Naive thymus-derived CD8-positive, alpha-beta T cell (primary cell): ENCODE measurements around the gene RSPH4A. TPM values are rescaled to one million over a fixed set of nuclear protein-coding genes. Genes with fewer than 3 reads are reported as not detected.
A peak's percentile ranks its signal among the peaks of the same experiment; 100 is the strongest.
"Not testable (repeated sequence)": the region's sequence is repeated elsewhere in the genome, so short reads cannot be mapped to it uniquely, and the experiment has no call there.

Experiments
- ATAC-seq, 2 donors: fragments of 150-1000 bp; cut with Tn5 transposase in 1 of 2; sonication (Bioruptor Pico), chemical (Tn5 transposase) in 1 of 2; 1 replicate in 1 of 2; 2 replicates in 1 of 2; pipeline ENCODE4 v1.10.0; 2021; ENCODE audit warnings: mild to moderate bottlenecking in 2 of 2, moderate library complexity in 2 of 2
- POLR2A ChIA-PET: fragments of 350-600 bp; sonication (Branson Sonifier 250); formaldehyde crosslinking; loops from one replicate; lab custom pipeline; 2021; ENCODE audit warnings: antibody characterized with exemption; lab: Charles Lee
- DNase-seq, 10 donors: peaks; one replicate each; pipeline versions ENCODE4 v3.0.0 to v3.0.0-alpha.2; 2020 to 2022
- H3K27ac Mint-ChIP-seq, 10 donors: one replicate each; pipeline ENCODE4 v1.8.0; 2020 to 2022; ENCODE audit warnings: mild to moderate bottlenecking in 10 of 10, mixed read lengths in 10 of 10, moderate library complexity in 4 of 10, inconsistent platforms in 1 of 10
- H3K27me3 Mint-ChIP-seq, 5 donors: one replicate each; pipeline ENCODE4 v1.8.0; 2021 to 2022; ENCODE audit warnings: mixed read lengths in 5 of 5
- H3K36me3 Mint-ChIP-seq, 3 donors: one replicate each; pipeline ENCODE4 v1.8.0; 2020 to 2022; ENCODE audit warnings: mixed read lengths in 3 of 3, mild to moderate bottlenecking in 2 of 3, inconsistent platforms in 1 of 3
- H3K4me1 Mint-ChIP-seq, 4 donors: one replicate each; pipeline ENCODE4 v1.8.0; 2021 to 2022; ENCODE audit warnings: mixed read lengths in 4 of 4
- H3K4me3 Mint-ChIP-seq, 10 donors: one replicate each; pipeline ENCODE4 v1.8.0; 2020 to 2022; ENCODE audit warnings: mild to moderate bottlenecking in 10 of 10, mixed read lengths in 10 of 10, moderate library complexity in 6 of 10, inconsistent platforms in 1 of 10
- H3K9me3 Mint-ChIP-seq, 9 donors: one replicate each; pipeline ENCODE4 v1.8.0; 2020 to 2022; ENCODE audit warnings: mixed read lengths in 9 of 9, mild to moderate bottlenecking in 3 of 9, inconsistent platforms in 1 of 9, moderate library complexity in 1 of 9
- polyA plus RNA-seq, 3 donors: library from polyadenylated mRNA; unstranded; fragments of 300-500 nt; fragmentation: Illumina TruSeq; gene quantifications; one replicate each; pipeline ENCODE4 v1.2.3, GENCODE V29; 2021
- total RNA-seq, 8 experiments: library from RNA in 2 of 8; stranded (reverse) in 2 of 8; gene quantifications; one replicate each; pipeline ENCODE4 v1.2.3 and lab custom pipeline; 2021 to 2026

The RSPH4A gene
- total and polyA plus RNA-seq, 5 experiments from 2014 or later = 0.13 to 1.3 (median 1.1) TPM; not detected in 2

DNA sequence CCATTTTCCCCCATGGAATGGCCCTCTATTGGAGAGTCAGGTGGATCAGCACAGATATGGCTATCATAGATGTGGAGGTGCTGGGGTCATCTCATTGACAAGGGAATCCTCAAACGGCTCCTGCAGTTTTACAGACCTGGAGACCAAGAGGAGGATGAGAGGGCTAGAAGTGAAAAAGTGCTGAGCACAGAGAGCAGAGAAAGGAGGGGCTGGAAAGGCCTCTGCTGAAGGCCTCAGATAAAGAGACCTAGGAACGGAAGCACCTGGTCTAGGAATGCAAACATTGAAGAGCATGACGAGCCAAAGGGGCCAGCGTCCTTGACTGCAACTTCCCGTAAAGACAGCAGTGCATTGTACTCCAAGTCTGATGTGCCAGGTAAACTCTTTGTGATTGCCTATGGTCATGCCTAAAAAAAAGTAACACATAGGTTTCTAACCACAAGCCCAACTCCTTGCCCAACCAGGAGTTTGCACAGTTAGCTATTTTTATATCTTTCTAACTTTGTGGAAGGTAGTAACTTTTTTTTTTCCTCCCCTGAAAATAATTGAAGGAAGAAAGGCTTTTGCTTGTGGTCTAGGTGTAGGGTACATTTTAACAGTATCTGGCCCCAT, 15.2 kb downstream of the RSPH4A start:
- DNase-seq (no peak), ATAC-seq (peak in 1 of 2 donors; percentile 25)
- H3K27ac Mint-ChIP-seq = peak overlapping the region in 1 of 10 donors; percentile 30
- no peaks in the 10 kb centered on the region for H3K27me3 Mint-ChIP-seq
- H3K4me1 Mint-ChIP-seq = peaks cover 6 to 15% (median 12%) of the 10 kb centered on the region in 4 donors
- peaks cover 16 to 34% (median 17%) of the 10 kb centered on the region in 3 donors for H3K36me3 Mint-ChIP-seq
- no peaks in the 10 kb centered on the region for H3K9me3 Mint-ChIP-seq
- POLR2A ChIA-PET = interaction anchor here (0.7 kb wide), 1 partner anchor 60 kb away, joined by 7 read pairs; the partner anchor contains the start of gene RWDD1
- H3K4me3 Mint-ChIP-seq = no peak overlapping the region

DNA sequence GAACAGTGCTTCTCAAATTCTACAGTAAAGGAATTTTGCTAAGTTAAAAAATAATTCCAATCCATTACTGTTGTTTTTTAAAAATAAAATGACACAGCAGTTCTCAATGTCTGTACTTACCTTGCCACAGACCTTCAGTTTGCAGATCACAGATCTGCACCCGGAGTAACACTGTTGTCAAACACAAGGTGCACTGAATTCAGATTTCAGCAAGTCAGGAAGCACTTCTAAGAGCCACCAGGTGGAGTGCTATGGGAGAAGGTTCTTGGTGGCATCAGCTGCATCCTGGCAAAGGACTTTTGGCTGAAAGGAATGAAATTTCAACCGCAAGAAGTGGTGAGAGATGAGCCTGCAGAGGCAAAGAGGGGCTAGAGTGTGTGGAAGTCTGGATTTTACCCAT, 17.4 kb downstream of the RSPH4A start:
- Mint-ChIP-seq H3K27ac (peak overlapping the region in 1 of 10 donors; percentile 31), H3K4me3 (no peak overlapping the region), H3K9me3 (no peaks in the 10 kb centered on the region), H3K4me1 (peaks cover 4 to 15% (median 12%) of the 10 kb centered on the region in 4 donors), H3K27me3 (no peaks in the 10 kb centered on the region), H3K36me3 (peaks cover 12 to 43% (median 21%) of the 10 kb centered on the region in 3 donors)
- POLR2A ChIA-PET = no interaction called here
- DNase-seq (no peak), ATAC-seq (no peak)

DNA sequence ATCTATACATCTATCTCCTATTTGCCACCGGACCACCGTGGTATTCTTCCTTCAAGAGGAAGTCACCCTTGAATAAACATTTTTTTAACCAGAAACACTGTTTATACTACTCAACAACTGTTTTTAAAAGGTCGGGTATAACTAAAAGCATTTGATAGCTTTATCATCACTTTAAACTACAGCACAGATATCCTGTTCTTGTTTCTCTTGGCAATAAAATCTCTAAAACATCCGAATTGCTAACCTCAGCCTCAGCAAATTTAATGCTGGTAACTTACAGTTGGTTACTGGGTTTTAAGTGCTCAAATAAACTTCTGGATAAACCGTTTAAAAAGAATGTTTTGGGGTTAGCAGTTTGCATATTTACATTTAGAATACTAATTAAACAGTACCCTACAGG, 31.9 kb downstream of the RSPH4A start:
- peaks cover 0 to 66% (median 6%) of the 10 kb centered on the region in 3 donors for H3K36me3 Mint-ChIP-seq
- no peaks in the 10 kb centered on the region for H3K27me3 Mint-ChIP-seq
- H3K4me3 Mint-ChIP-seq = no peak overlapping the region
- peak overlapping the region in 2 of 10 donors; percentile 21 to 63 for H3K27ac Mint-ChIP-seq
- DNase-seq (no peak), ATAC-seq (no peak)
- peaks cover 0 to 8% (median 6%) of the 10 kb centered on the region in 4 donors for H3K4me1 Mint-ChIP-seq
- H3K9me3 Mint-ChIP-seq = no peaks in the 10 kb centered on the region
- POLR2A ChIA-PET = no interaction called here

DNA sequence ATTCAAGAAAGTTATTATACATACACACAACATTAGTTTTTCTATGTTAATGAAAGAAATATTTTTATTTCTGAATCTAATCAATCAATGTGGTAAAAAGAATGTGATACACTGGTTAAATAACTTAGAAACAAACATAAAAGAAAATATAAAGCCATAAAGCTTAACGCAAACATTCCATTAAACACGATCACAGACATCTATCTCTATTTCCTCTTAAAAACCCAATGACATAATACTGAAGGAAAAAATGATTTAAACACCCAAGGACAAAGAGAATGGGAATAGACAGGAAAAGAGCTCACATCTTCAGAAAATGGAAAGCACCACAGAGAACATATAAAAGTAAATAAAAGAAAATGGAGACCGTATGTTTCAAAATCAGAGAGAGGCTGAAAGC, 32.9 kb downstream of the RSPH4A start:
- POLR2A ChIA-PET = no interaction called here
- H3K9me3 Mint-ChIP-seq = no peaks in the 10 kb centered on the region
- peaks cover 0 to 61% (median 6%) of the 10 kb centered on the region in 3 donors for H3K36me3 Mint-ChIP-seq
- ATAC-seq (no peak), DNase-seq (no peak)
- no peak overlapping the region for H3K4me3 Mint-ChIP-seq
- peak overlapping the region in 1 of 10 donors; percentile 13 for H3K27ac Mint-ChIP-seq
- no peaks in the 10 kb centered on the region for H3K27me3 Mint-ChIP-seq
- peaks cover 0 to 6% (median 5%) of the 10 kb centered on the region in 4 donors for H3K4me1 Mint-ChIP-seq

DNA sequence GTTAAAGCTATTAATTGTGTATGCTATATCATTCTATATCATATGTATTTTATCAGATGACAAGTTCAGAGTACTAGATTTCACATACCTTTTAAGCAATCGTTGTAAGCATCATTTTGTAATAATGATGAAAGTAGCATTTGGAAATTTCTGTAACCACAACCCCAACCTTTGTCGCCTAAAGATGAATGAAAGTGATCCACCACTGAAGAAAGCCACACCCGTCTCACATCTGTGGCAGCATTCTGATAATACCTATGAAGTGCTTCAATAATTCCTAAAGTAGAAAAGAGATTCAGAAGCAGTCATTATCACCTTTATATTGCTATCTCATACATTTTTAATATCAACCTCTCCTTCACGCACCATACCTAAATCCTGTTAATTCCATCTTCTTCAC, 35.6 kb downstream of the RSPH4A start:
- Mint-ChIP-seq H3K27ac (peak overlapping the region in 6 of 10 donors; percentile 0 to 41 (median 14)), H3K36me3 (peaks cover 0 to 66% (median 8%) of the 10 kb centered on the region in 3 donors), H3K27me3 (no peaks in the 10 kb centered on the region), H3K9me3 (no peaks in the 10 kb centered on the region), H3K4me1 (peaks cover 0 to 6% (median 4%) of the 10 kb centered on the region in 4 donors), H3K4me3 (no peak overlapping the region)
- POLR2A ChIA-PET = no interaction called here
- DNase-seq (no peak), ATAC-seq (no peak)

DNA sequence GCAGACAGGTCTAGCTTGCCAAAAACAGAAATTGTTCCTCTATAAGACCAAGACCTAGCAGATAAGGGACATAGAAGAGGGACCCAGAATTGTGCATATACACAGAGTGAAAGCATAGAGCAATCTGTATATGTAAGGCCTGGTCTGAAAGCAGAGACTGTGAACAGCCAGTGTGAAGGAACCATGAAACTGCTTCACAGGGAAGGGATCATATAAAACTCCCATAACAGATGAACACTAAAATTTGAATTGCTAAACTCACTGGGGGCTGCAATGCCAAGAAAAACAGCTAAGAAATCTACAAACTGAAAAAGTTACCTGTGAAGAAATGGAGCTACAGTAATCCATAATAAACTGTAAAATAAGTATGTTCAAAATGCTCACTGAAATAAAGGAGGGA, 45.3 kb downstream of the RSPH4A start:
- DNase-seq (no peak), ATAC-seq (no peak)
- Mint-ChIP-seq H3K36me3 (peaks cover 0 to 50% (median 4%) of the 10 kb centered on the region in 3 donors), H3K4me3 (no peak overlapping the region), H3K9me3 (no peaks in the 10 kb centered on the region), H3K27me3 (no peaks in the 10 kb centered on the region), H3K4me1 (peaks cover 30 to 46% (median 45%) of the 10 kb centered on the region in 4 donors), H3K27ac (peak overlapping the region in 2 of 10 donors; percentile 49 to 78)
- POLR2A ChIA-PET = interaction anchor here (0.7 kb wide), 1 partner anchor 407 kb away, joined by 4 read pairs; no protein-coding TSS in a partner anchor

DNA sequence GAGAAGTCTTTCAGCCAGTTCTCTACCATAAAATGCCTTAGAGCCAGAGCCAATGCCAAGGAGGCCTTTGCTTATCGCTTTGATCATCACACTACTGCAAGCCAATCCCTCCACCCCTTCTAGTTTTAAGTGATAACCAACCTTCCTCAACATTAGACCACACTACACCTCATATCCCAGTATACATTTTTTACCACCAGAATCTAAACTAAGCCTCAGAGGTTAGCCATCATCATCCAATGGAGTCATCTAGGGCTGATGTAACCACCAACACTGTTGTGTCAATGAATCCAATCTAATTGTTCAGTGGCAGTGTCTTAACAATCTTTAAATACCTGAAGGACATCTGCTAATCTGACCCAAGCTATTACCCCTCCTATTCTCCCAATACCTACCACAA, 45.9 kb downstream of the RSPH4A start:
- peak overlapping the region in 2 of 10 donors; percentile 0 to 1 for H3K4me3 Mint-ChIP-seq
- no peak for DNase-seq
- POLR2A ChIA-PET = no interaction called here
- H3K36me3 Mint-ChIP-seq = peaks cover 0 to 44% (median 2%) of the 10 kb centered on the region in 3 donors
- H3K9me3 Mint-ChIP-seq = no peaks in the 10 kb centered on the region
- no peak for ATAC-seq
- peaks cover 33 to 51% (median 50%) of the 10 kb centered on the region in 4 donors for H3K4me1 Mint-ChIP-seq
- H3K27ac Mint-ChIP-seq = peak overlapping the region in 1 of 10 donors; percentile 49
- H3K27me3 Mint-ChIP-seq = no peaks in the 10 kb centered on the region

DNA sequence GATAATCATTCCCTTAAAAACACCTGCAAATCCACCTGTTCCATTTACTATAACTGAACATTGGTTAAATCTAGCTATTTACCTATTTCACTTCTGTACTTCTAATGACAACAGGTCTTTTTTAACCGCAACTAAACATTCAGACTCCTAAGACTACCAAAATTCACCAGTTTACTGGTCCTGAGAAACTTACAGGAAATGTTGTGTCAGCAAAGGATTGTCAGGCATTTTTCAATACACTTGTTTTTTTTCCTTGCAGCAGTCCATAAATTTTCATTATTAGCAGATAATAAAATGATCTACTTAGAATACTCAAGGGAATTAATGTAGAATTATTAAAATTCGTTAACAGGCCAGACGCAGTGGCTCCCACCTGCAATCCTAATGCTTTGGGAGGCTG, 47.0 kb downstream of the RSPH4A start:
- peak overlapping the region in 2 of 10 donors; percentile 0 to 49 for H3K27ac Mint-ChIP-seq
- peaks cover 0 to 33% (median 0%) of the 10 kb centered on the region in 3 donors for H3K36me3 Mint-ChIP-seq
- peak overlapping the region in 1 of 10 donors; percentile 13 for H3K4me3 Mint-ChIP-seq
- DNase-seq (no peak), ATAC-seq (no peak)
- H3K9me3 Mint-ChIP-seq = no peaks in the 10 kb centered on the region
- POLR2A ChIA-PET = no interaction called here
- H3K27me3 Mint-ChIP-seq = no peaks in the 10 kb centered on the region
- peaks cover 36 to 61% (median 58%) of the 10 kb centered on the region in 4 donors for H3K4me1 Mint-ChIP-seq

DNA sequence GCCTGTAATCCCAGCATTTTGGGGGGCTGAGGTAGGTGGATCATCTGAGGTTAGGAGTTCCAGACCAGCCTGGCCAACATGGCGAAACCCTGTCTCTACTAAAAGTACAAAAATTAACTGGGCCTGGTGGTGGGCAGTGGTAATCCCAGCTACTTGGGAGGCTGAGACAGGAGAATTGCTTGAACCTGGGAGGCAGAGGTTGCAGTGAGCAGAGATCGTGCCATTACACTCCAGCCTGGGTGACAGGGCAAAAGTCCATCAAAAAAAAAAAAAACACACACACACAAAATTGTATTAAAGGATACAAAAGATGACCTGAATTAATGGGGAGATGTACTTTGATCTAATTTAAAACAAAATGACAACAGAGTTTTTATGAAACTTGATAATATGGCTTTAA, 47.9 kb downstream of the RSPH4A start:
- H3K27ac Mint-ChIP-seq, H3K9me3 Mint-ChIP-seq, H3K27me3 Mint-ChIP-seq, ATAC-seq, DNase-seq: not testable (repeated sequence)
- Mint-ChIP-seq H3K4me1 (peaks cover 36 to 68% (median 59%) of the 10 kb centered on the region in 4 donors), H3K4me3 (peak overlapping the region in 7 of 10 donors; percentile 9 to 36 (median 19)), H3K36me3 (peaks cover 0 to 27% (median 0%) of the 10 kb centered on the region in 3 donors)
- POLR2A ChIA-PET = interaction anchor here (0.7 to 1.0 kb wide), 2 partner anchors 17 to 568 kb away, joined by 3 to 4 read pairs; partner anchors contain the start of gene KPNA5

DNA sequence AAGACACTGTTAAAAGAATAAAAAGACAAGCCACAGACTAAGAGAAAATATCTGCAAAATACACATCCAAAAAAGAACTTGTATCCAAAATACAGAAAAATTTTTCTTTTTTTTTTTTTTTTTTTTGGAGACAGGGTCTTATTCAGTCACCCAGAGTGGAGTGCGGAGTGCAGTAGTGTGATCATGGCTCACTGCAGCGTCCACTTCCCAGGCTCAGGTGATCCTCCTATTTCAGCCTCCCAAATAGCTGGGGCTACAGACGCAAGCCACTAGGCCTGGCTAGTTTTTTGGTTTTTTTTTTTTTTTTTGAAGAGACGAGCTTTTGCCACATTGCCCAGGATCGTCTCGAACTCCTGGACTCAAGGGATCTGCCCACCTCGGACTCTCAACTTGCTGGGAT, 49.2 kb downstream of the RSPH4A start:
- Mint-ChIP-seq H3K36me3 (peaks cover 0 to 18% (median 0%) of the 10 kb centered on the region in 3 donors), H3K27me3 (peaks cover 0 to 3% (median 0%) of the 10 kb centered on the region in 5 donors), H3K4me3 (peak overlapping the region in 9 of 10 donors; percentile 22 to 64 (median 48)), H3K4me1 (peaks cover 31 to 64% (median 54%) of the 10 kb centered on the region in 4 donors), H3K27ac (peak overlapping the region in 4 of 10 donors; percentile 12 to 53 (median 24)), H3K9me3 (no peaks in the 10 kb centered on the region)
- POLR2A ChIA-PET = interaction anchor here (0.6 kb wide), 1 partner anchor 19 kb away, joined by 3 read pairs; no protein-coding TSS in a partner anchor
- no peak for DNase-seq
- no peak for ATAC-seq

DNA sequence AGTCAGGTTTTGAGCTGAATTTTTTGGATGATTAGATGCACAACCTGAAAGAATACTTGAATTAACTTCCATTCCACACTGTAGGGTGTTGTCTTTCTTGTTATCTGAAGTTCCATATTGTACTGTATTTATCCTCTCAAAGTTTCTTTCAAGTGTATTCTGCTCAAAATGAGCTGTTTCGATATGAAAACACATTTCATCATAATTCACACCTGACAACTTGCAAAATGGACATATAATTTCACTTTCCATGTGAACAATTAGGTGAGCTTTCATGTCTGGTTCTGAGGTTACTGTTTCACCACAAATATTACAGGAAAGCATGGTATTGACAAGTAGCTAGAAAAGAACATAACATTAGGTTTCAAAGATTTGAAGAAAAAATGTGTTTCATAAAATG, 50.6 kb downstream of the RSPH4A start:
- peaks cover 0 to 6% (median 0%) of the 10 kb centered on the region in 5 donors for H3K27me3 Mint-ChIP-seq
- H3K27ac Mint-ChIP-seq = peak overlapping the region in 2 of 10 donors; percentile 12 to 96
- POLR2A ChIA-PET = interaction anchor here (1.4 kb wide), 1 partner anchor 14 kb away, joined by 6 read pairs; the partner anchor contains the start of gene KPNA5
- H3K36me3 Mint-ChIP-seq = peaks cover 0 to 13% (median 0%) of the 10 kb centered on the region in 3 donors
- ATAC-seq (no peak), DNase-seq (no peak)
- H3K4me3 Mint-ChIP-seq = peak overlapping the region; percentile 2 to 97 (median 52)
- H3K4me1 Mint-ChIP-seq = peaks cover 29 to 57% (median 46%) of the 10 kb centered on the region in 4 donors
- no peaks in the 10 kb centered on the region for H3K9me3 Mint-ChIP-seq

DNA sequence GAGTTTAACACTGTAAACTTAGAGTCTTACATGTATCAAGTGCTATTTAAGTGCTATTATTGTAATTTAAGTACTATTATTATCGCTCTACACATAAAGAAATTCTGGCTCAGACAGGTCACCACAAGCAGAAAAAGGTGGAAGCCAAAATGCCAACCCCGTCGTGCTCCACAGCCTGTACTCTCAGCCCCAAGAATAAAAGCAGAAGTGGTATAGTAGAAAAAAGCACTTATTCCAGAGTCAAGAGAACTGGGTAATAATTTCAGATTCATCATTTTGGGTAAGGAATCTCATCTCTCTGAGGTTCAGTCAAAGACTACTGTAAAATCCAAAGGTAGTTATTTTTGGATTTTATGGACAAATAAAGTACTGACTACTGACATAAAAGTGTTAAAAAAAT, 51.3 kb downstream of the RSPH4A start:
- Mint-ChIP-seq H3K27me3 (peaks cover 0 to 6% (median 0%) of the 10 kb centered on the region in 5 donors), H3K36me3 (peaks cover 0 to 10% (median 0%) of the 10 kb centered on the region in 3 donors), H3K9me3 (no peaks in the 10 kb centered on the region), H3K27ac (peak overlapping the region in 9 of 10 donors; percentile 22 to 100 (median 99)), H3K4me3 (peak overlapping the region; percentile 96 to 100 (median 98)), H3K4me1 (peaks cover 23 to 50% (median 39%) of the 10 kb centered on the region in 4 donors)
- ATAC-seq (no peak), DNase-seq (no peak)
- POLR2A ChIA-PET = interaction anchor here (1.2 to 1.7 kb wide), 3 partner anchors 14 to 388 kb away, joined by 4 to 8 read pairs (median 6); partner anchors contain the start of genes RWDD1 and TSPYL1
